ENCODE measurements around the gene BRD2. TPM values are rescaled to one million over a fixed set of nuclear protein-coding genes. Genes with fewer than 3 reads are reported as not detected.

Gene BRD2
- total and polyA plus RNA-seq, 9 of the 15 experiments (the other 6 are each of a cell fraction or from before 2014, with no cell fraction given): 19.0 to 252 (median 181) TPM

DNA sequence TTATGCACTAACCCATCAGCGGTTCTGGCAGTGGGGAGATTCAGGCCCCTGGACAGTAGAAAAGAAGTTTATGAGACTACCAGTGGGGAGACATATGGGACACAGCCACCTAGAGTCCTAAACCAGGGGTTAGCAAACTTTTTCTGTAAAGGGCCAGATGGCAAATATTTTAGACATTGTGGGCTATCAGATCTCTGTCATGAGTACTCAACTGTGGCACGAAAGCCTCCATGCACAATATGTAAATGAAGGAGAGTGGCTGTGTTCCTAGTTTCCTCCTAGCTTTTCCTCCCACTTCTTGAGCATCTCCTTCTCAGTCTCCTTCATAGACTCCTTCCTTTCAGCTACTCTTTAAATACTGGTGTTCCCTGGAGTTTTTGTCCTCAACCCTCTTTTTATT is 12.2 kb upstream of the BRD2 start:
- intact Hi-C loops (cut with micrococcal nuclease): no loop called here
- in situ Hi-C loops (cut with MboI): loop anchor here (25.0 kb wide), 1 partner anchor 1419 kb away; the partner anchor contains the start of genes ATP6V1G2, DDX39B, MCCD1 and NFKBIL1

More for the DNA sequence above, 12.2 kb upstream of the BRD2 start:
- ChIA-PET CTCF (ENCODE audit: low intra/inter-chr PET ratio) (no interaction called here), POLR2A (interaction anchor here (0.7 to 13.5 kb wide), 3 partner anchors 15 to 175 kb away, joined by 3 to 309 read pairs (median 3); partner anchors contain the start of gene BRD2)
- Histone ChIP-seq H3K36me3 (ENCODE audit: control insufficient read depth, insufficient read depth, low read length) (no peaks in the 10 kb centered on the region), H3K9ac (ENCODE audit: insufficient read depth in 1 of 2, low read depth in 2 of 2, low read length in 2 of 2) (no peak overlapping the region), H4K20me1 (replicated peaks; ENCODE audit: control insufficient read depth, insufficient read depth, low read length) (no peaks in the 10 kb centered on the region), H3K4me3 (no peak overlapping the region), H3K9me1 (ENCODE audit: control insufficient read depth, insufficient read depth, low read length) (no peaks in the 10 kb centered on the region), H3K27ac (ENCODE audit: extremely low read depth, low read depth, low read length) (no peak overlapping the region), H3K4me1 (replicated peaks in 1 of 2; ENCODE audit: control insufficient read depth in 2 of 2, insufficient read depth in 2 of 2, low read length in 2 of 2) (no peaks in the 10 kb centered on the region; a peak in 1 of 5 replicates), H3K9me3 (replicated peaks; ENCODE audit: control insufficient read depth, insufficient read depth, low read depth, low read length) (no peaks in the 10 kb centered on the region), H3K4me2 (ENCODE audit: insufficient read depth, low read length) (no peak overlapping the region), H2AFZ (ENCODE audit: low read depth, low read length) (no peak overlapping the region), H3K27me3 (ENCODE audit: control insufficient read depth in 2 of 2, insufficient read depth in 2 of 2, low read length in 2 of 2) (peaks cover 0 to 8% of the 10 kb centered on the region in 2 experiments; a peak in 2 of 5 replicates), H3K79me2 (ENCODE audit: control insufficient read depth, insufficient read depth, low read length) (no peaks in the 10 kb centered on the region)
- no TSS peak for BruUV-seq (replicated peaks)
- WGBS (ENCODE audit: insufficient coverage, low coverage, missing lambda C conversion rate): 8% methylated on average over 2 of the region's 2 CpGs
- TF ChIP-seq RHOXF2B (CRISPR knock-in tag; conservative IDR thresholded peaks at IDR 0.05) (no peak), ZNF318 (IDR thresholded peaks at IDR 0.05; ENCODE audit: borderline replicate concordance in 1 of 2, low read depth in 1 of 2) (no peak), ZBTB34 (CRISPR knock-in tag; IDR thresholded peaks at IDR 0.05) (no peak), ZNF212 (CRISPR knock-in tag; IDR thresholded peaks at IDR 0.05) (no peak)
- ATAC-seq (no peak), FAIRE-seq (no peak), DNase-seq (ENCODE audit: extremely low read depth in 1 of 4, low spot score in 3 of 4) (no peak)

Measured in K562 (cell line).